ENCODE measurements around the gene ACTL6B. TPM values are rescaled to one million over a fixed set of nuclear protein-coding genes. Genes with fewer than 3 reads are reported as not detected.

ACTL6B gene
- total and polyA plus RNA-seq, 2 experiments from 2014 or later = not detected

GRCh38 chr7:100604028-100604975 lies 51.9 kb downstream of the ACTL6B start:
- Histone ChIP-seq H3K36me3 (replicated peaks; ENCODE audit: insufficient read depth, low read depth) (no peaks in the 10 kb centered on the region), H3K27me3 (no peaks in the 10 kb centered on the region), H3K4me3 (peak overlapping the region; percentile 68), H4K20me1 (ENCODE audit: insufficient read depth, poor library complexity, severe bottlenecking) (no peaks in the 10 kb centered on the region), H3K4me2 (peak overlapping the region; percentile 100), H3K9me3 (ENCODE audit: low read depth) (no peaks in the 10 kb centered on the region), H3K4me1 (ENCODE audit: insufficient read depth) (peaks cover 15% of the 10 kb centered on the region), H3K9me2 (replicated peaks; ENCODE audit: insufficient read depth) (no peaks in the 10 kb centered on the region), H3K27ac (peak overlapping the region; percentile 93), H3K79me2 (peaks cover 3% of the 10 kb centered on the region), H2AFZ (peak overlapping the region; percentile 88)
- WGBS (ENCODE audit: low lambda C conversion rate, missing lambda C conversion rate) = 3% methylated on average over 25 of the region's 70 CpGs
- TF ChIP-seq, protein P1, sequence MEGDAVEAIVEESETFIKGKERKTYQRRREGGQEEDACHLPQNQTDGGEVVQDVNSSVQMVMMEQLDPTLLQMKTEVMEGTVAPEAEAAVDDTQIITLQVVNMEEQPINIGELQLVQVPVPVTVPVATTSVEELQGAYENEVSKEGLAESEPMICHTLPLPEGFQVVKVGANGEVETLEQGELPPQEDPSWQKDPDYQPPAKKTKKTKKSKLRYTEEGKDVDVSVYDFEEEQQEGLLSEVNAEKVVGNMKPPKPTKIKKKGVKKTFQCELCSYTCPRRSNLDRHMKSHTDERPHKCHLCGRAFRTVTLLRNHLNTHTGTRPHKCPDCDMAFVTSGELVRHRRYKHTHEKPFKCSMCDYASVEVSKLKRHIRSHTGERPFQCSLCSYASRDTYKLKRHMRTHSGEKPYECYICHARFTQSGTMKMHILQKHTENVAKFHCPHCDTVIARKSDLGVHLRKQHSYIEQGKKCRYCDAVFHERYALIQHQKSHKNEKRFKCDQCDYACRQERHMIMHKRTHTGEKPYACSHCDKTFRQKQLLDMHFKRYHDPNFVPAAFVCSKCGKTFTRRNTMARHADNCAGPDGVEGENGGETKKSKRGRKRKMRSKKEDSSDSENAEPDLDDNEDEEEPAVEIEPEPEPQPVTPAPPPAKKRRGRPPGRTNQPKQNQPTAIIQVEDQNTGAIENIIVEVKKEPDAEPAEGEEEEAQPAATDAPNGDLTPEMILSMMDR (IDR thresholded peaks at IDR 0.05; ENCODE audit: poor library complexity) = peak; percentile 50
- no peak for TF ChIP-seq EZH2 (IDR thresholded peaks at IDR 0.05; ENCODE audit: borderline replicate concordance)
- peak; percentile 87 for DNase-seq (ENCODE audit: low spot score)

DNA sequence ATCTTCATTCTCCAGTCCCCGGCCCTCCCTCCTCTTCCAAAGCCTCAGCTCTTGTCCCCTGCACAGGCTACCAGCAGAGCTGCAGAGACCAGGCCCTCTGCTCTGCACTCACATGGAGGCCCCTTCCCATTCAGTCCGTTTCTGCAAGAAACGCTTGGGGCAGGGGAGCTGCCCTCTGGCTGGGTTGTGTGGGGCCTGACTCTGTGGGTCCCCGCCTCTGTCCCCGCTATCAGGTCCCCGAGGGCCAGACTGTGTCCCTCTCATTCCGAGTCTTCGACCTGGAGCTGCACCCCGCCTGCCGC lies 52.6 kb downstream of the ACTL6B start:
- peak overlapping the region; percentile 45 for H3K4me3 ChIP-seq
- H3K9me3 ChIP-seq (ENCODE audit: low read depth) = no peaks in the 10 kb centered on the region
- H4K20me1 ChIP-seq (ENCODE audit: insufficient read depth, poor library complexity, severe bottlenecking) = no peaks in the 10 kb centered on the region
- no peaks in the 10 kb centered on the region for H3K27me3 ChIP-seq
- peaks cover 3% of the 10 kb centered on the region for H3K79me2 ChIP-seq
- H3K27ac ChIP-seq = peak overlapping the region; percentile 93
- peak overlapping the region; percentile 100 for H3K4me2 ChIP-seq
- H3K4me1 ChIP-seq (ENCODE audit: insufficient read depth) = peaks cover 15% of the 10 kb centered on the region
- no peak for DNase-seq (ENCODE audit: low spot score)
- peak overlapping the region; percentile 88 for H2AFZ ChIP-seq
- TF ChIP-seq, protein P1 (IDR thresholded peaks at IDR 0.05; ENCODE audit: poor library complexity) = no peak
- TF ChIP-seq EZH2 (IDR thresholded peaks at IDR 0.05; ENCODE audit: borderline replicate concordance) (no peak), EZH2phosphoT487 (IDR thresholded peaks at IDR 0.05; ENCODE audit: low read depth, severe bottlenecking, unreplicated experiment) (no peak)
- whole genome bisulfite sequencing (ENCODE audit: low lambda C conversion rate, missing lambda C conversion rate) = 11% methylated on average over 10 of the region's 10 CpGs
- no peaks in the 10 kb centered on the region for H3K9me2 ChIP-seq (replicated peaks; ENCODE audit: insufficient read depth)
- H3K36me3 ChIP-seq (replicated peaks; ENCODE audit: insufficient read depth, low read depth) = no peaks in the 10 kb centered on the region

DNA sequence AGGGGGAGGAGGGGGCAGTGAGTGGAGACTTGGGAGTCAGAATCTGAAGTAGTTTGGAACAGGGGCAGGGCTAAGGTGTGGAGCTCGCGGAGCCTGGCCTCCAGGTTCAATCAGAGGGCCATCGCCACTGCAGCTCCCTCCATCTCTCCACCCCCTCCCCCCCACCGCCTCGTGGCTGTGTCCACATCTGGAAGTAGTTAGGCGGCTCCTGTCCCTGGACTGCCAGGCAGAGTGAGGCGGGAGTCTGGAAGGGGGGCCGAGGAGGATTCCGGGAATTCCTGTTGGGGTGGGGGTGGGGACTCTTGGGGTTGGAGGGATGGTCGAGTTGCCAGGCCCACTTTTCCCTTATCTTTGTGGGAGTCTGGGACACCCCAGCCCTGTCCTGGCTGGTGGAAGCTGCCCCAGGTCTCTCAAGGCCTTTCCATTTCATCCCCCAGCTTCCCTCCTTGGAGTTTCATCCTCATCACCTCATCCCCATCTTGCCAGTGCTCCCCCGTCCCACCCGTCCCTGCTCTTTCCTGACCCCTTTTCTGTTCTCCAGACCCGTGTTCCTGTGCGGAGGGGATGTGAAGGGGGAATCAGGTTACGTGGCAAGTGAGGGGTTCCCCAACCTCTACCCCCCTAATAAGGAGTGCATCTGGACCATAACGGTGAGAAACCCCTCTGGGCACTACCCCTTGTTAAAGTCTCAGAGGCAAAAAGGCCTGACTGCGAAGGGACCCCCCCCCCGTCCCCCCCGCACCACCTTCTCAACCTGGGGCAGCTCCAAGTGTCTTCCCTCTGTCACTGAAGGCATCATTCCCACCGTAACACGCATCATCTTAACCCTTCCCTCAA lies 53.1 kb downstream of the ACTL6B start:
- WGBS (ENCODE audit: low lambda C conversion rate, missing lambda C conversion rate) = 30% methylated on average over 16 of the region's 21 CpGs

GRCh38 chr7:100600730-100601038 lies 55.6 kb downstream of the ACTL6B start:
- no peak overlapping the region for H3K4me3 ChIP-seq
- H3K27ac ChIP-seq = no peak overlapping the region
- H2AFZ ChIP-seq = no peak overlapping the region
- peaks cover 3% of the 10 kb centered on the region for H3K79me2 ChIP-seq
- H3K36me3 ChIP-seq (replicated peaks; ENCODE audit: insufficient read depth, low read depth) = no peaks in the 10 kb centered on the region
- WGBS (ENCODE audit: low lambda C conversion rate, missing lambda C conversion rate) = 87% methylated on average over 9 of the region's 9 CpGs
- no peaks in the 10 kb centered on the region for H3K9me2 ChIP-seq (replicated peaks; ENCODE audit: insufficient read depth)
- TF ChIP-seq EZH2 (IDR thresholded peaks at IDR 0.05; ENCODE audit: borderline replicate concordance) (no peak), EZH2phosphoT487 (IDR thresholded peaks at IDR 0.05; ENCODE audit: low read depth, severe bottlenecking, unreplicated experiment) (no peak)
- TF ChIP-seq, protein P1 (IDR thresholded peaks at IDR 0.05; ENCODE audit: poor library complexity) = no peak
- no peak for DNase-seq (ENCODE audit: low spot score)
- no peak overlapping the region for H3K4me2 ChIP-seq
- H3K27me3 ChIP-seq = no peaks in the 10 kb centered on the region
- no peaks in the 10 kb centered on the region for H3K9me3 ChIP-seq (ENCODE audit: low read depth)
- H4K20me1 ChIP-seq (ENCODE audit: insufficient read depth, poor library complexity, severe bottlenecking) = no peaks in the 10 kb centered on the region
- H3K4me1 ChIP-seq (ENCODE audit: insufficient read depth) = peaks cover 13% of the 10 kb centered on the region

More for the DNA sequence above, 53.1 kb downstream of the ACTL6B start:
- Histone ChIP-seq H3K27me3 (no peaks in the 10 kb centered on the region), H3K36me3 (replicated peaks; ENCODE audit: insufficient read depth, low read depth) (no peaks in the 10 kb centered on the region), H2AFZ (peak overlapping the region; percentile 88), H3K4me3 (peak overlapping the region; percentile 45), H3K9me3 (ENCODE audit: low read depth) (no peaks in the 10 kb centered on the region), H3K4me1 (ENCODE audit: insufficient read depth) (peaks cover 15% of the 10 kb centered on the region), H3K79me2 (peaks cover 3% of the 10 kb centered on the region), H4K20me1 (ENCODE audit: insufficient read depth, poor library complexity, severe bottlenecking) (no peaks in the 10 kb centered on the region), H3K9me2 (replicated peaks; ENCODE audit: insufficient read depth) (no peaks in the 10 kb centered on the region), H3K27ac (peak overlapping the region; percentile 93), H3K4me2 (peak overlapping the region; percentile 100)
- DNase-seq (ENCODE audit: low spot score) = peak; percentile 86
- no peak for TF ChIP-seq EZH2phosphoT487 (IDR thresholded peaks at IDR 0.05; ENCODE audit: low read depth, severe bottlenecking, unreplicated experiment)

Data from hepatocyte (in vitro differentiated cells).